Measurements from ENCODE around the gene SYT5. TPM values are rescaled to one million over a fixed set of nuclear protein-coding genes. Genes with fewer than 3 reads are reported as not detected.

SYT5 gene
- total and polyA plus RNA-seq, 9 of the 15 experiments (the other 6 are each of a cell fraction or from before 2014, with no cell fraction given): 1.3 to 20.9 (median 8.8) TPM

GRCh38 chr19:55209693-55210472 lies 29.8 kb upstream of the SYT5 start (continued):
- TF ChIP-seq MGA (IDR thresholded peaks at IDR 0.05) (peak; percentile 91), JUN (IDR thresholded peaks at IDR 0.05; ENCODE audit: borderline replicate concordance, low read depth, low read length) (no peak), JUN (CRISPR knock-in tag; IDR thresholded peaks at IDR 0.05; ENCODE audit: borderline replicate concordance) (no peak), ZNF24 (IDR thresholded peaks at IDR 0.05) (no peak), USF1 (CRISPR knock-in tag; IDR thresholded peaks at IDR 0.05) (no peak), ZBED1 (IDR thresholded peaks at IDR 0.05) (no peak), JUND (IDR thresholded peaks at IDR 0.05; ENCODE audit: borderline replicate concordance, low read depth, low read length) (peak; percentile 3; the same call in 1 of the 2 replicates), JUND (tag; IDR thresholded peaks at IDR 0.05; ENCODE audit: borderline replicate concordance, low read depth, low read length) (no peak), SAP30 (IDR thresholded peaks at IDR 0.05; ENCODE audit: borderline replicate concordance, insufficient read depth, low read depth, low read length, poor library complexity, severe bottlenecking) (no peak), ZNF174 (CRISPR knock-in tag; IDR thresholded peaks at IDR 0.05) (no peak), FOXK2 (conservative IDR thresholded peaks at IDR 0.05 in 1 of 2, IDR thresholded peaks at IDR 0.05 in 1 of 2; ENCODE audit: low read depth in 2 of 2) (0 out of 4 replicates have a peak, but pooled peaks of 1 of the 2 experiments have one; percentile 33), RBFOX2 (IDR thresholded peaks at IDR 0.05; ENCODE audit: low read depth, low read length) (peak; percentile 60), KLF13 (tag; IDR thresholded peaks at IDR 0.05; ENCODE audit: borderline replicate concordance, low read depth) (no peak)
- TF ChIP-seq, protein P1, sequence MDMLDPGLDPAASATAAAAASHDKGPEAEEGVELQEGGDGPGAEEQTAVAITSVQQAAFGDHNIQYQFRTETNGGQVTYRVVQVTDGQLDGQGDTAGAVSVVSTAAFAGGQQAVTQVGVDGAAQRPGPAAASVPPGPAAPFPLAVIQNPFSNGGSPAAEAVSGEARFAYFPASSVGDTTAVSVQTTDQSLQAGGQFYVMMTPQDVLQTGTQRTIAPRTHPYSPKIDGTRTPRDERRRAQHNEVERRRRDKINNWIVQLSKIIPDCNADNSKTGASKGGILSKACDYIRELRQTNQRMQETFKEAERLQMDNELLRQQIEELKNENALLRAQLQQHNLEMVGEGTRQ (CRISPR knock-in tag; IDR thresholded peaks at IDR 0.05): no peak
